Measurements from ENCODE around the gene COQ4. TPM values are rescaled to one million over a fixed set of nuclear protein-coding genes. Genes with fewer than 3 reads are reported as not detected.

Gene COQ4
- total RNA-seq, 1 experiment from 2014 or later, result 19.1 TPM

DNA sequence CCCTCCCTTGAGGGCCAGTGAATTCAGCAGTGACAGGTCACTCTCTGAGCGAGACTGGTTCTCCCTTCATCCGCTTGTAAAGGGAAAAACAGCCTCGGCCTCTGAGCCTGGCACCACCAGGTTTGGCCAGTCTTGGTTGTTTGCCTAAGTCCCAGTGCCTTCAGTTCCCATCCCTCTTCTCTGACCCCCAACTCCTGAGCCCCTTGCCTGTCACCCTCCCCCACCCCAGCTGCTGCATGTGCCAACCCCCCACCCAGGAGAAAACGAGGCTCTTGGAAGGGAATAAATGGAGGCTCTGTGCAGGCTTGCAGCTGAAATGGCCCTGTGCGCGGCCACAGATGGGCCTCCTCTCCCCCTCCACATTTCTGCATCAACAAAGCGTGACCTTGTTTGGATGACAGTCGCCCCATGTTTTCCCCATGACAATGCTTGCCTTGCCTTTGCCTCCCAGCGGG lies 51.6 kb downstream of the COQ4 start:
- H3K4me3 ChIP-seq (ENCODE audit: low read depth in 2 of 2, low read length in 2 of 2), result no peak overlapping the region
- intact Hi-C loops (cut with micrococcal nuclease; ENCODE audit: unreplicated experiment), result no loop called here
- no peaks in the 10 kb centered on the region for H3K9me3 ChIP-seq (ENCODE audit: control insufficient read depth, insufficient read depth, low read depth, low read length)
- CTCF ChIA-PET, result no interaction called here
- H3K27ac ChIP-seq (ENCODE audit: low read length), result no peak overlapping the region
- no peaks in the 10 kb centered on the region for H3K27me3 ChIP-seq (ENCODE audit: control insufficient read depth, insufficient read depth, low read length)
- POLR2A ChIA-PET, result no interaction called here
- peaks cover 5% of the 10 kb centered on the region; the same call in 1 of the 2 replicates for H3K36me3 ChIP-seq (ENCODE audit: control insufficient read depth, insufficient read depth, low read length)
- in situ Hi-C loops (cut with HindIII; ENCODE audit: low pct_unique_long_range_greater_than_20kb, low sequenced_read_pairs), result no loop called here
- BruUV-seq (replicated peaks), result no TSS peak
- ATAC-seq (no peak), DNase-seq (ENCODE audit: low read depth, low spot score) (no peak)
- H3K4me1 ChIP-seq (ENCODE audit: control insufficient read depth, insufficient read depth, low read length), result peaks cover 4% of the 10 kb centered on the region
- TF ChIP-seq SIN3A (IDR thresholded peaks at IDR 0.05; ENCODE audit: borderline replicate concordance, insufficient read depth, low read depth, low read length) (no peak), TCF7L2 (IDR thresholded peaks at IDR 0.05; ENCODE audit: low read depth, low read length) (no peak)
- TF ChIP-seq, protein P1, sequence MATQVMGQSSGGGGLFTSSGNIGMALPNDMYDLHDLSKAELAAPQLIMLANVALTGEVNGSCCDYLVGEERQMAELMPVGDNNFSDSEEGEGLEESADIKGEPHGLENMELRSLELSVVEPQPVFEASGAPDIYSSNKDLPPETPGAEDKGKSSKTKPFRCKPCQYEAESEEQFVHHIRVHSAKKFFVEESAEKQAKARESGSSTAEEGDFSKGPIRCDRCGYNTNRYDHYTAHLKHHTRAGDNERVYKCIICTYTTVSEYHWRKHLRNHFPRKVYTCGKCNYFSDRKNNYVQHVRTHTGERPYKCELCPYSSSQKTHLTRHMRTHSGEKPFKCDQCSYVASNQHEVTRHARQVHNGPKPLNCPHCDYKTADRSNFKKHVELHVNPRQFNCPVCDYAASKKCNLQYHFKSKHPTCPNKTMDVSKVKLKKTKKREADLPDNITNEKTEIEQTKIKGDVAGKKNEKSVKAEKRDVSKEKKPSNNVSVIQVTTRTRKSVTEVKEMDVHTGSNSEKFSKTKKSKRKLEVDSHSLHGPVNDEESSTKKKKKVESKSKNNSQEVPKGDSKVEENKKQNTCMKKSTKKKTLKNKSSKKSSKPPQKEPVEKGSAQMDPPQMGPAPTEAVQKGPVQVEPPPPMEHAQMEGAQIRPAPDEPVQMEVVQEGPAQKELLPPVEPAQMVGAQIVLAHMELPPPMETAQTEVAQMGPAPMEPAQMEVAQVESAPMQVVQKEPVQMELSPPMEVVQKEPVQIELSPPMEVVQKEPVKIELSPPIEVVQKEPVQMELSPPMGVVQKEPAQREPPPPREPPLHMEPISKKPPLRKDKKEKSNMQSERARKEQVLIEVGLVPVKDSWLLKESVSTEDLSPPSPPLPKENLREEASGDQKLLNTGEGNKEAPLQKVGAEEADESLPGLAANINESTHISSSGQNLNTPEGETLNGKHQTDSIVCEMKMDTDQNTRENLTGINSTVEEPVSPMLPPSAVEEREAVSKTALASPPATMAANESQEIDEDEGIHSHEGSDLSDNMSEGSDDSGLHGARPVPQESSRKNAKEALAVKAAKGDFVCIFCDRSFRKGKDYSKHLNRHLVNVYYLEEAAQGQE (IDR thresholded peaks at IDR 0.05; ENCODE audit: insufficient read depth in 1 of 2, low read depth in 2 of 2, low read length in 1 of 2), result no peak

- ChIA-PET POLR2A (no interaction called here), CTCF (no interaction called here)
- TF ChIP-seq CTCF (IDR thresholded peaks at IDR 0.05) (no peak), SIN3A (IDR thresholded peaks at IDR 0.05; ENCODE audit: borderline replicate concordance, insufficient read depth, low read depth, low read length) (no peak), POLR2AphosphoS5 (IDR thresholded peaks at IDR 0.05; ENCODE audit: low read depth, low read length) (no peak), TCF7L2 (IDR thresholded peaks at IDR 0.05; ENCODE audit: low read depth, low read length) (no peak)
- TF ChIP-seq, protein P1 (IDR thresholded peaks at IDR 0.05; ENCODE audit: insufficient read depth in 1 of 2, low read depth in 2 of 2, low read length in 1 of 2), result no peak
- Histone ChIP-seq H3K27me3 (ENCODE audit: control insufficient read depth, insufficient read depth, low read length) (no peaks in the 10 kb centered on the region), H3K36me3 (ENCODE audit: control insufficient read depth, insufficient read depth, low read length) (peaks cover 5% of the 10 kb centered on the region; the same call in 1 of the 2 replicates), H3K9me3 (ENCODE audit: control insufficient read depth, insufficient read depth, low read depth, low read length) (no peaks in the 10 kb centered on the region), H3K4me1 (ENCODE audit: control insufficient read depth, insufficient read depth, low read length) (peaks cover 4% of the 10 kb centered on the region; the same call in 1 of the 2 replicates), H3K27ac (ENCODE audit: low read length) (no peak overlapping the region), H3K4me3 (ENCODE audit: low read depth in 2 of 2, low read length in 2 of 2) (no peak overlapping the region)
- no TSS peak for BruUV-seq (replicated peaks)
- in situ Hi-C loops (cut with HindIII; ENCODE audit: low pct_unique_long_range_greater_than_20kb, low sequenced_read_pairs) (no loop called here), intact Hi-C loops (cut with micrococcal nuclease; ENCODE audit: unreplicated experiment) (no loop called here)
- ATAC-seq, result no peak
- no peak for DNase-seq (ENCODE audit: low read depth, low spot score)
These were observed 53.2 kb downstream of the COQ4 start for GRCh38 chr9:128375865-128376264.

Measured in Panc1 (cell line).